Muscle layer of colon (tissue), 2 donors: ENCODE data around the gene FPR3.

Experiments
- H3K27ac ChIP-seq: one replicate; pipeline ENCODE4 v1.7.0; 2013; ENCODE audit warnings: low read depth, mild to moderate bottlenecking, low read length, moderate library complexity
- H3K27me3 ChIP-seq, 2 donors: one replicate each; pipeline ENCODE4 v1.7.0; 2013; ENCODE audit warnings: low read length in 2 of 2, mild to moderate bottlenecking in 2 of 2; ENCODE audit not compliant: insufficient read depth in 2 of 2, control insufficient read depth in 1 of 2
- H3K36me3 ChIP-seq: one replicate; pipeline ENCODE4 v1.7.0; 2013; ENCODE audit warnings: mild to moderate bottlenecking, low read length; ENCODE audit not compliant: insufficient read depth
- H3K4me1 ChIP-seq: one replicate; pipeline ENCODE4 v1.7.0; 2013; ENCODE audit warnings: mild to moderate bottlenecking, low read length; ENCODE audit not compliant: insufficient read depth
- H3K4me3 ChIP-seq, 2 donors: one replicate each; pipeline ENCODE4 v1.7.0; 2013; ENCODE audit warnings: low read length in 2 of 2, low read depth in 1 of 2, mild to moderate bottlenecking in 1 of 2, moderate library complexity in 1 of 2
- H3K9ac ChIP-seq: one replicate; pipeline ENCODE4 v1.7.0; 2013; ENCODE audit warnings: low read length
- H3K9me3 ChIP-seq: one replicate; pipeline ENCODE4 v1.7.0; 2013; ENCODE audit warnings: mild to moderate bottlenecking, low read length
- donor health status: abdominal sarcoma.
- donor health status: Adenocarcinoma of cecum.

The FPR3 gene

DNA sequence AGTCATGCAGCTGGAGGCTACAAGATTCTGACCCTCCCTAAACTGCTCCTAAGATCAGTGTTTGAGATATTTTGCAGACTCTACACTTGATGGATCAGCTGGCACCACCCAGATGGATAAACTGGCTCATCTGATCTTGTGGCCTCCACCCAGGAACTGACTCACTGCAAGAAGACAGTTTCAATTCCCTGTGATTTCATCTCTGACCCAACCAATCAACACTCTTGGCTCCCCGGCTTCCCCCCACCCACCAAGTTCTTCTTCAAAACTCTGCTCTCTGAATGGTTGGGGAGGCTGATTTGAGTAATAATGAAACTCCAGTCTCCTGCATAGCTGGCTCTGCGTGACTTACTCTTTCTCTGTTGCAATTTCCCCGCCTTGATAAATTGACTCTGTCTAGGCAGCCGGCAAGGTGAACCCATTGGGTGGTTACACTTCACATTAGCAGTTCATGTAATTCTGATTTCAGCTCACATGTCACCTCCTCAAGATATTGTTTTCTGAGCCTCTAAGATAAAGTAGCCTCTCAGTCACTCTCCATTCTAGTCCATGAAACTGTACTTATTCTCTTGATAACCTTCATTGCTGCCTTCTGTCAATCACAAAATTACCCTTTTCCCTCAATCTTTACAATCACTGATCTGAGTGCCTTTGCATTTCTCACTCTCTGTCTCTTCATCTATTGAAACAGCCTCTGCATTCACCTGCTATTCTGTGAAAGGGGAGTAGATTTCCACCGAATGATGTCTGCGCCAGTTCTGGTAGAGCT, 9.9 kb upstream of the FPR3 start:
- Histone ChIP-seq H3K9me3 (no peaks in the 10 kb centered on the region), H3K9ac (no peak overlapping the region), H3K27me3 (no peaks in the 10 kb centered on the region), H3K36me3 (no peaks in the 10 kb centered on the region), H3K4me3 (no peak overlapping the region), H3K27ac (no peak overlapping the region), H3K4me1 (no peaks in the 10 kb centered on the region)

DNA sequence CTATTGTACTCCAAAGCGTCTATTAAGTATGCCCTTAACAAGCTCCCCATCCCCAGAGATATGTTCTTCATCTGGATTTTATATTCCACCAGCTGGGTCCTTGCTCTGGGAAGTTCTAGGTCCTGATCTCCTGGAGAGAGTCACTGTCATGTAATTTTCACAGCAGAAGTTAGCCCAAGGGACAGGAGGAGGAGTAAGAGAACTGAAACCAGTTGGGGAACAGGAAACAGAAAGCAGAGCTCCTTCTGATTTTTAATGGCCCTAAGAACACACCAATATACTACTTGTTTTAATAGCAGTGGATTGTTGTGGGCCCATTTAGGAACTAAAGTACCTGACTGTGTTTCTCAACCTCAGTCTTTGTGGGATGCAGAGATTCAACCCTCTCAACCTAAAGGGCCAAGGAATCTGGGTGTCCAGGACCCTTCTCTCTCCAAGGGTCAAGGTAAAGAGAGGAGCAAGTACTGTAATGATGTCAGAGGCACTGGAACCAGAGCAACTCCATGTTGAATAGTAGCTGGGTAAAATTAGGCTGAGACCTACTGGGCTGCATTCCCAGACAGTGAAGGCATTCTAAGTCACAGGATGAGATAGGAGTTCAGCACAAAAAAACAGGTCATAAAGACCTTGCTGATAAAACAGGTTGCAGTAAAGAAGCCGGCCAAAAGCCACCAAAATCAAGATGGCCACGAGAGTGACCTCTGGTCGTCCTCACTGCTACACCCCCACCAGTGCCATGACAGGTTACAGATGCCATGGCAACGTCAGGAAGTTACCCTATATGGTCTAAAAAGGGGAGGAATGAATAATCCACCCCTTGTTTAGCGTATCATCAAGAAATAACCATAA, 8.1 kb upstream of the FPR3 start:
- no peaks in the 10 kb centered on the region for H3K36me3 ChIP-seq
- no peaks in the 10 kb centered on the region for H3K9me3 ChIP-seq
- H3K27me3 ChIP-seq: no peaks in the 10 kb centered on the region
- H3K9ac ChIP-seq: no peak overlapping the region
- no peaks in the 10 kb centered on the region for H3K4me1 ChIP-seq
- no peak overlapping the region for H3K27ac ChIP-seq
- H3K4me3 ChIP-seq: no peak overlapping the region

DNA sequence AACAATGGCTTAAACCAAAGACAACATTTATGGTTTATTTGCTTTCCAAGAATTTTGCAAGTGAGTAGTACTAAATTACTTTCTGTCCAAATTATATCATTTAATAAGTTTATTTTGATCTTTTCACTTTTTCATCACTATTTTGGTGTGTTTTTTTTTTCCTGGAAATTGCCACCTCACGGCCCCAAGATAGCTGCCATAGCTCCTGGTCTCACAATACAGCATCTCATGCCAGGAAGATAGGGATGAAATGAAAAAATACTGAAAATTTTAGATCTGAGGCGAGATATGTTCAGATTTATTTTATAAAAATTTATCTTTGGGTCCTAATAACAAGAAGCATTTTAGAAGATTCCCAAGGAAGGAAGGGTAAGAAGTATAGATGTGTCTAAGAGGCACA, 6.9 kb upstream of the FPR3 start:
- no peak overlapping the region for H3K27ac ChIP-seq
- H3K4me1 ChIP-seq: no peaks in the 10 kb centered on the region
- H3K9ac ChIP-seq: no peak overlapping the region
- no peaks in the 10 kb centered on the region for H3K36me3 ChIP-seq
- no peaks in the 10 kb centered on the region for H3K27me3 ChIP-seq
- no peaks in the 10 kb centered on the region for H3K9me3 ChIP-seq
- H3K4me3 ChIP-seq: no peak overlapping the region

DNA sequence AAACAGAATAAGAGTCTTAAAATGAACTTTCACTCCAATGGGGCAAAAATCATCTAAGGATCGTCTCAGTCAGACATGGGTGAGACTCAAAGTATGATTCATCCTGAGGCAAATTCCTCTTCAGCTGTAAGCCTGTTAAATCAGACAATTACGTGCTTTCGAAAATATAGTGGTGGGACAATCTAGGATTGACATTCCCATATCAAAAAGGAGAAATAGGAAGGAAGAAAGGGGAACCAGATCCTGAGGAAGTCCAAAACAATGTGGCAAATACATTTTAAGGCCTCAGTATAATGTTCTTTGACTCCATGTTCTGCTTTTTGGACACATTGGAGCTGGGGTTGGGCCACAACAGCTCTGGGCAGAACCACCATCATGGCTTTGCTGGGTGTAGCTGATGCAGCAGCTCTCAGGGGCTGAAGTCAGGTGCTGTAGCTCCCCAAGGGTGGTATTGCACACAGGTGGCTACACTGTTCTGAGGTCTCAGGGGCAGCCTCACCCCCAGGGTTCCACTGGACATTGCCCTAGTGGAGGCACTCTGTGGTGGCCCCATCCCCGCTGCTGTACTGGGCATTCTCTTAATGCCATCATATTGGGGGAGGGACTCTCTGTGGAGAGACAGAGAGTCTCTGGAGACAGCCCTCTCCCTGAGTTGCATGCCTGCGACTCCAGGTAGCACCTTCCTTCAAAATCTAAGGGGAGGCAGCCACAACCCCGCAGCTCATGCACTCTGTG, 5.7 kb upstream of the FPR3 start:
- Histone ChIP-seq H3K9ac (no peak overlapping the region), H3K27me3 (no peaks in the 10 kb centered on the region), H3K4me3 (no peak overlapping the region), H3K36me3 (no peaks in the 10 kb centered on the region), H3K9me3 (no peaks in the 10 kb centered on the region), H3K4me1 (no peaks in the 10 kb centered on the region), H3K27ac (no peak overlapping the region)

DNA sequence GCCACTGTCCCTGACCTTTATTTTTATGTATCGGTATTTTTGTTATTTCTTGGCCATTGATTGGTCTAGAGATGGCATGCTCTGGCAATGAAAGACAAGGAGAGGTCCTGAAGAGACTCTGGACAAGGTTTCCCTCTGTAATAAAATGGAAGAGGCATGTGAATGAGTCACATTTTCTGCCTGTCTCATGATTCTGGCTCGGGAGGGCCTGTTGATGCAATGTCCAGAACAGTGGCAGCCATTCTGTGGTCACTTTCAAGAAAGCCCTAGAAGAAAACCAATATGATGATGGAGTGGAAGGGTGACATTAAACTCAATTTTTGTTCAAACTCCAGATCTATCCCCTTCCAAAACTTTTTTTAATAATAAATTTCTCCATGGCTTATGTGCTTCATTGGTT, 2.0 kb upstream of the FPR3 start:
- Histone ChIP-seq H3K27ac (no peak overlapping the region), H3K36me3 (no peaks in the 10 kb centered on the region), H3K9me3 (no peaks in the 10 kb centered on the region), H3K4me1 (no peaks in the 10 kb centered on the region), H3K9ac (no peak overlapping the region), H3K27me3 (no peaks in the 10 kb centered on the region), H3K4me3 (no peak overlapping the region)

DNA sequence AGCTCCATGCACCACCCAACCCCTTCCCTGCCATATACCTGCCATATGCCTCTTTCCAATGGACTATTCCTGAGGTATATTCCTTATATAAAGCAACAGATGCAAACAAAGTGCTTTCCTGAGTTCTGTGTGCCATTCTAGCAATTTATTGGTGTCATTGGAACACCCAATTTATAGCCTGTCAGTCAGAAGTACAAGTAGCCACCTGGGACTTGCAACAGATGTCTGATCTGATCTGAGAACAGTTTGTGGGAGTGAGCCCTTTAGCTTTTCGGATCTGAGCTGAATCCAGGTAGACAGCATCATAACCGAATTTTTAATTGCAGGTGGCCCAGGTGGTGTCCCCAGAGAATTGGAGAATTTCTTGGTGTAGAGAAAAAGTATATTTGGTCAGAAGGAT, 963 bp upstream of the FPR3 start:
- no peak overlapping the region for H3K9ac ChIP-seq
- H3K4me3 ChIP-seq: no peak overlapping the region
- H3K36me3 ChIP-seq: no peaks in the 10 kb centered on the region
- no peaks in the 10 kb centered on the region for H3K9me3 ChIP-seq
- H3K27ac ChIP-seq: no peak overlapping the region
- no peaks in the 10 kb centered on the region for H3K4me1 ChIP-seq
- no peaks in the 10 kb centered on the region for H3K27me3 ChIP-seq

DNA sequence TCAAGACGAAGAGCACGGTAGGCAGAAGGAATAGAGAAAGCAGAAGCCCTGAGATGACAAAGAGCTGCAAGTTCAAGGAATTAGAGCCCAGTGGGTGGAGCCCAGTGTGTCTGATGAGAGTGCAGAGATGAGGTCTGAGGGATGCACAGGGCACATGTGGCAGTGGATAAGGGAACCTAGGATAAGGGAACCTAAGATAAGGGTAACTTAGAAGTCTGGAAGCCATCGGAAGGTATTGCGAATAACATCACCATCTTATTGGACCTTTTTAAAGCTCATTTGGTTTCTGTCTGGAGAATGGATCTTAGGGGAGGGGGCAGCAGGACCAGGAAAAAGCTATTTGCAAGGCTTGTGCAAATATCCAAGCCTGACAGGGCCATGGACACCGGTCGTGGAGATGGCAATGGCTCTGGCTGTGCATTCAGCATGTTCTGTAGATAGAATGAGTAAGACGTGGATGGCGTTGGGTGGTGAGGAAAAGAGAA, 1.3 kb downstream of the FPR3 start:
- Histone ChIP-seq H3K27me3 (no peaks in the 10 kb centered on the region), H3K4me1 (peaks cover 13% of the 10 kb centered on the region), H3K4me3 (no peak overlapping the region), H3K27ac (no peak overlapping the region), H3K9me3 (no peaks in the 10 kb centered on the region), H3K9ac (no peak overlapping the region), H3K36me3 (no peaks in the 10 kb centered on the region)

DNA sequence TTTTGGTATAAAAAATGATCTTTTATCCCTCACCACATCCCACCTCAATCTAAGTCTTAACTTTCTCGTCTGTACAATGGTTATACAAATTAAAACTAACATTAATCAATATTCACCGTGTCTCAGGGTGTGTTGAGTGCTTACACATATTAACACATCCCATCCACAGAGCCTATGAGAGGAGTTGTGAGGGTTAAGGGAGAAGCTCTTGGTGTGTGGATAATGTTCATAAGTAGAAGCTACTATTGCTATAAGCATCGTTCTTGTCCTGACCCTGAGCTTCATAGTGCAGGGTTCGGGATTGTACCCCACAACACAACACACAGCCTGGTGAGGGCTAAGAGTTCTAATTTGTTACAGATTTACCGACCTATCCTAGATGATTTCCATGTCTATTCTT, 2.5 kb downstream of the FPR3 start:
- Histone ChIP-seq H3K9ac (no peak overlapping the region), H3K27ac (no peak overlapping the region), H3K4me3 (no peak overlapping the region), H3K27me3 (no peaks in the 10 kb centered on the region), H3K36me3 (no peaks in the 10 kb centered on the region), H3K9me3 (no peaks in the 10 kb centered on the region), H3K4me1 (peaks cover 13% of the 10 kb centered on the region)

DNA sequence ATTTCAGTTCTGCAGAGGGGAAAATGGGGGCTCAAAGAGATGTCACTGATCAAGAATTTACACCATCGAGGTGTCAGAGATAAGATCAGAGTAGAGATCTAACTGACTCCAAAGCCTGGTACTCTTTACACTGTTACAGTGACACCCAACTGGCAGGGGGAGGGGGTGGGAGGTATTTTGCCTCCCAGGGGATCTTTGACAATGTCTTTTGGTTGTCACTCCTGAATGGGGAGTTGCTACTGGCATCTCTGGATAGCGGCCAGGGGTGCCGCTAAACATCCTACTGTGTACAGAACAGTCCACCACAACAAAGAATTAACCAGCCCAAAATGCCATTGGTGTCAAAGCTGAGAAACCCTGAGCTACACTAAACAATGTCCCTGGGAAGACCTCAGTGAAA, 3.1 kb downstream of the FPR3 start:
- Histone ChIP-seq H3K27ac (no peak overlapping the region), H3K4me1 (peaks cover 13% of the 10 kb centered on the region), H3K27me3 (no peaks in the 10 kb centered on the region), H3K9me3 (no peaks in the 10 kb centered on the region), H3K9ac (no peak overlapping the region), H3K36me3 (no peaks in the 10 kb centered on the region), H3K4me3 (no peak overlapping the region)

DNA sequence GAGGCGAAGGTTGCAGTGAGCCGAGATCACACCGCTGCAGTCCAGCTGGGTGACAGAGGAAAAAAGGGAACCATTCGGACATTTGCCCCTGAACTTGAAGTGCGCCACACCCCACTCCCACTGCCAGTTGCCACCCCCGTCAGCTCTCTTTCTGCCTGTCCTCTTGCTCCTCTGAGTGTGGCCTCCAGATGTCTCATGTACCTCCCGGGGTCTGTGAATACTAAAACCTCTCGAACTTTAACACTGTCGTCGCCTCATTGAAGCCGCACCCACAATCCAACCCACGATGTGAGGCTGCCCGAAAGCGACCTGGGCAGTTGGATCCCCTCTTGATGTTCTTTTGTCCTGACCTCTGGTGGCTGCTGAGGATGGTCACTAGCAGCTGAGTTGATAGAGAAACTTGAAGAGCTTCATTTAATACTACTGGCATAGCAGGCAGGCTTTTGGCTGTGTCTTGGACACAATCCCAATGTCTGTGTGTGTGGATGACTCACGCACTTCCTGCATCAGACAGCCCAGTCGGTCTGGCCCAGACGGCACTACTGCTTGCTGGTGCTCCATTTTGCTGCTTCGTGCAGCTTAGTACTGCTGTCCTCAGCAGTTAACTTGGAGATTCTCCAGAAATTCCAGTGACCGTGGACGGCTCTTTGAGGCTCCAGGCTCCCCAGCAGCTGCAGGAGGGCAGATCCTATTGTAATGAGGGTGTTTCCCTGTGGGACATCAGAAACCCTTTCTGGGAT, 4.2 kb downstream of the FPR3 start:
- H3K27ac ChIP-seq: peak overlapping the region; percentile 15
- peak overlapping the region in 1 of 2 donors; percentile 34 for H3K4me3 ChIP-seq
- H3K9me3 ChIP-seq: no peaks in the 10 kb centered on the region
- H3K9ac ChIP-seq: no peak overlapping the region
- H3K4me1 ChIP-seq: peaks cover 13% of the 10 kb centered on the region
- no peaks in the 10 kb centered on the region for H3K27me3 ChIP-seq
- no peaks in the 10 kb centered on the region for H3K36me3 ChIP-seq
